ENCODE measurements around the gene TREM1.

- TF ChIP-seq CTCF (IDR thresholded peaks at IDR 0.05; ENCODE audit: extremely low read depth in 1 of 2, insufficient read depth in 1 of 2, low read depth in 1 of 2, low read length in 2 of 2) (no peak), MAX (IDR thresholded peaks at IDR 0.05; ENCODE audit: insufficient read depth, insufficient read length) (no peak)
Measured at GRCh38 chr6:41237128-41237527, 49.4 kb downstream of the TREM1 start.

Data from endothelial cell of umbilical vein (primary cell).